Tibial artery (tissue), 4 donors: ENCODE measurements around the gene CFAP299.

Experiments
- DNase-seq, 2 donors: peaks; one replicate each; pipeline ENCODE4 v3.0.0-alpha.2; 2019
- H3K27ac ChIP-seq, 2 donors: fragments of 200-600 bp; sonication (generic) in 1 of 2; 1 replicate in 1 of 2; 2 replicates in 1 of 2; pipeline ENCODE4 v1.5.1; 2018 to 2019; ENCODE audit warnings: mild to moderate bottlenecking in 1 of 2
- H3K27me3 ChIP-seq, 2 donors: fragments of 200-600 bp; sonication (generic) in 1 of 2; one replicate each; pipeline versions ENCODE4 v1.5.1 to v1.6.0; 2016 to 2019
- H3K36me3 ChIP-seq, 3 donors: fragments of 200-600 bp; sonication (generic) in 2 of 3; one replicate each; pipeline ENCODE4 v1.5.1; 2016 to 2019; ENCODE audit warnings: mild to moderate bottlenecking in 2 of 3
- H3K4me1 ChIP-seq, 4 donors: fragments of 200-600 bp; sonication (generic) in 2 of 4; 1 replicate in 3 of 4; 2 replicates in 1 of 4; pipeline ENCODE4 v1.5.1; 2016 to 2019
- H3K4me3 ChIP-seq, 2 donors: fragments of 200-600 bp; sonication (generic) in 1 of 2; 1 replicate in 1 of 2; 2 replicates in 1 of 2; pipeline ENCODE4 v1.5.1; 2018 to 2019; ENCODE audit warnings: mild to moderate bottlenecking in 2 of 2
- H3K9me3 ChIP-seq, 3 donors: fragments of 200-600 bp; sonication (generic) in 1 of 3; one replicate each; pipeline ENCODE4 v1.5.1; 2016 to 2019
- CTCF ChIP-seq, 2 experiments: fragments of 200-600 bp in 1 of 2; fragments of 450-650 bp in 1 of 2; IDR thresholded peaks; one replicate each; pipeline ENCODE4 v1.5.1; 2017 to 2019; ENCODE audit warnings: antibody characterized with exemption in 2 of 2, mild to moderate bottlenecking in 1 of 2, moderate library complexity in 1 of 2
- intact Hi-C: fragments of 100-400 bp; cut with DNase I; formaldehyde crosslinking; loops from one replicate; pipeline ENCODE4 v1.15.0; 2023; ENCODE audit warnings: low total_unique reads

CFAP299 gene

GRCh38 chr4:80413086-80413485, 77.6 kb downstream of the CFAP299 start:
- Histone ChIP-seq H3K9me3 (no peaks in the 10 kb centered on the region), H3K27me3 (no peaks in the 10 kb centered on the region), H3K4me1 (no peaks in the 10 kb centered on the region), H3K4me3 (no peak overlapping the region), H3K27ac (no peak overlapping the region), H3K36me3 (no peaks in the 10 kb centered on the region)
- intact Hi-C loops: no loop called here
- no peak for DNase-seq
- TF ChIP-seq CTCF (IDR thresholded peaks at IDR 0.05): no peak

GRCh38 chr4:80417019-80417418, 81.5 kb downstream of the CFAP299 start:
- H3K36me3 ChIP-seq: no peaks in the 10 kb centered on the region
- H3K27ac ChIP-seq: no peak overlapping the region
- no peak overlapping the region for H3K4me3 ChIP-seq
- H3K4me1 ChIP-seq: no peaks in the 10 kb centered on the region
- no peak for TF ChIP-seq CTCF (IDR thresholded peaks at IDR 0.05)
- no peak for DNase-seq
- intact Hi-C loops: no loop called here
- no peaks in the 10 kb centered on the region for H3K9me3 ChIP-seq
- no peaks in the 10 kb centered on the region for H3K27me3 ChIP-seq

GRCh38 chr4:80419946-80420345, 84.4 kb downstream of the CFAP299 start:
- TF ChIP-seq CTCF (IDR thresholded peaks at IDR 0.05): no peak
- no peak overlapping the region for H3K27ac ChIP-seq
- no peaks in the 10 kb centered on the region for H3K27me3 ChIP-seq
- no peak overlapping the region for H3K4me3 ChIP-seq
- no peaks in the 10 kb centered on the region for H3K36me3 ChIP-seq
- DNase-seq: no peak
- intact Hi-C loops: no loop called here
- no peaks in the 10 kb centered on the region for H3K9me3 ChIP-seq
- H3K4me1 ChIP-seq: no peaks in the 10 kb centered on the region

- DNase-seq: no peak
- Histone ChIP-seq H3K27ac (no peak overlapping the region), H3K36me3 (no peaks in the 10 kb centered on the region), H3K4me1 (no peaks in the 10 kb centered on the region), H3K4me3 (no peak overlapping the region), H3K9me3 (no peaks in the 10 kb centered on the region), H3K27me3 (no peaks in the 10 kb centered on the region)
- TF ChIP-seq CTCF (IDR thresholded peaks at IDR 0.05): no peak
- intact Hi-C loops: no loop called here
These were observed 85.1 kb downstream of the CFAP299 start for GRCh38 chr4:80420638-80421037.

GRCh38 chr4:80422727-80423404, 87.3 kb downstream of the CFAP299 start:
- Histone ChIP-seq H3K4me3 (no peak overlapping the region), H3K27me3 (no peaks in the 10 kb centered on the region), H3K9me3 (no peaks in the 10 kb centered on the region), H3K36me3 (no peaks in the 10 kb centered on the region), H3K27ac (no peak overlapping the region), H3K4me1 (no peaks in the 10 kb centered on the region)
- intact Hi-C loops: no loop called here
- TF ChIP-seq CTCF (IDR thresholded peaks at IDR 0.05): no peak
- DNase-seq: no peak
